ENCODE results near the gene SRSF3. TPM values are rescaled to one million over a fixed set of nuclear protein-coding genes. Genes with fewer than 3 reads are reported as not detected.

SRSF3 gene
- total and polyA plus RNA-seq, 2 donors: 152 to 285 TPM

GRCh38 chr6:36627801-36628246 is 33.7 kb downstream of the SRSF3 start:
- 18% methylated on average over 4 of the region's 4 CpGs for WGBS
- H3K4me3 ChIP-seq (ENCODE audit: low read depth, low read length): no peak overlapping the region
- H3K4me1 ChIP-seq (ENCODE audit: insufficient read depth): no peaks in the 10 kb centered on the region
- no peaks in the 10 kb centered on the region for H3K36me3 ChIP-seq (ENCODE audit: insufficient read depth)
- DNase-seq (ENCODE audit: extremely low spot score): no peak
- H3K27ac ChIP-seq (ENCODE audit: low read depth): no peak overlapping the region

GRCh38 chr6:36629784-36630183 is 35.6 kb downstream of the SRSF3 start:
- no peak for DNase-seq (ENCODE audit: extremely low spot score)
- Histone ChIP-seq H3K4me1 (ENCODE audit: insufficient read depth) (peaks cover 1% of the 10 kb centered on the region), H3K27ac (ENCODE audit: low read depth) (no peak overlapping the region), H3K36me3 (ENCODE audit: insufficient read depth) (no peaks in the 10 kb centered on the region), H3K4me3 (ENCODE audit: low read depth, low read length) (no peak overlapping the region)
- WGBS: 92% methylated on average over 11 of the region's 11 CpGs

GRCh38 chr6:36631326-36632011 is 37.3 kb downstream of the SRSF3 start:
- 82% methylated on average over 14 of the region's 14 CpGs for WGBS
- Histone ChIP-seq H3K4me1 (ENCODE audit: insufficient read depth) (peaks cover 1% of the 10 kb centered on the region), H3K36me3 (ENCODE audit: insufficient read depth) (no peaks in the 10 kb centered on the region), H3K4me3 (ENCODE audit: low read depth, low read length) (no peak overlapping the region), H3K27ac (ENCODE audit: low read depth) (no peak overlapping the region)
- no peak for DNase-seq (ENCODE audit: extremely low spot score)

- no peak for DNase-seq (ENCODE audit: extremely low spot score)
- Histone ChIP-seq H3K4me1 (ENCODE audit: insufficient read depth) (peaks cover 1% of the 10 kb centered on the region), H3K27ac (ENCODE audit: low read depth) (no peak overlapping the region), H3K36me3 (ENCODE audit: insufficient read depth) (no peaks in the 10 kb centered on the region), H3K4me3 (ENCODE audit: low read depth, low read length) (no peak overlapping the region)
- 96% methylated on average over 6 of the region's 6 CpGs for WGBS
Measured at GRCh38 chr6:36633370-36633769, 39.2 kb downstream of the SRSF3 start.

- Histone ChIP-seq H3K4me1 (ENCODE audit: insufficient read depth) (peaks cover 1% of the 10 kb centered on the region), H3K36me3 (ENCODE audit: insufficient read depth) (no peaks in the 10 kb centered on the region), H3K4me3 (ENCODE audit: low read depth, low read length) (no peak overlapping the region), H3K27ac (ENCODE audit: low read depth) (no peak overlapping the region)
- WGBS: 33% methylated on average over 9 of the region's 9 CpGs
- no peak for DNase-seq (ENCODE audit: extremely low spot score)
Measured at GRCh38 chr6:36633915-36634314, 39.8 kb downstream of the SRSF3 start.

GRCh38 chr6:36634317-36635108 is 40.4 kb downstream of the SRSF3 start:
- H3K4me3 ChIP-seq (ENCODE audit: low read depth, low read length): no peak overlapping the region
- DNase-seq (ENCODE audit: extremely low spot score): no peak
- no peaks in the 10 kb centered on the region for H3K36me3 ChIP-seq (ENCODE audit: insufficient read depth)
- H3K4me1 ChIP-seq (ENCODE audit: insufficient read depth): peaks cover 1% of the 10 kb centered on the region
- 84% methylated on average over 16 of the region's 16 CpGs for WGBS
- H3K27ac ChIP-seq (ENCODE audit: low read depth): no peak overlapping the region

GRCh38 chr6:36636283-36636682 is 42.1 kb downstream of the SRSF3 start:
- Histone ChIP-seq H3K4me3 (ENCODE audit: low read depth, low read length) (no peak overlapping the region), H3K4me1 (ENCODE audit: insufficient read depth) (peaks cover 1% of the 10 kb centered on the region), H3K36me3 (ENCODE audit: insufficient read depth) (no peaks in the 10 kb centered on the region), H3K27ac (ENCODE audit: low read depth) (no peak overlapping the region)
- no peak for DNase-seq (ENCODE audit: extremely low spot score)
- 67% methylated on average over 5 of the region's 5 CpGs for WGBS

GRCh38 chr6:36636687-36637418 is 42.7 kb downstream of the SRSF3 start:
- Histone ChIP-seq H3K4me3 (ENCODE audit: low read depth, low read length) (no peak overlapping the region), H3K4me1 (ENCODE audit: insufficient read depth) (peaks cover 1% of the 10 kb centered on the region), H3K27ac (ENCODE audit: low read depth) (no peak overlapping the region), H3K36me3 (ENCODE audit: insufficient read depth) (no peaks in the 10 kb centered on the region)
- DNase-seq (ENCODE audit: extremely low spot score): no peak
- WGBS: 84% methylated on average over 12 of the region's 12 CpGs

- DNase-seq (ENCODE audit: extremely low spot score): no peak
- Histone ChIP-seq H3K4me3 (ENCODE audit: low read depth, low read length) (no peak overlapping the region), H3K36me3 (ENCODE audit: insufficient read depth) (no peaks in the 10 kb centered on the region), H3K4me1 (ENCODE audit: insufficient read depth) (no peaks in the 10 kb centered on the region), H3K27ac (ENCODE audit: low read depth) (no peak overlapping the region)
- 94% methylated on average over 3 of the region's 3 CpGs for WGBS
Measured at GRCh38 chr6:36638579-36638978, 44.4 kb downstream of the SRSF3 start.

GRCh38 chr6:36639171-36639808 is 45.1 kb downstream of the SRSF3 start:
- Histone ChIP-seq H3K36me3 (ENCODE audit: insufficient read depth) (no peaks in the 10 kb centered on the region), H3K4me1 (ENCODE audit: insufficient read depth) (no peaks in the 10 kb centered on the region), H3K27ac (ENCODE audit: low read depth) (no peak overlapping the region), H3K4me3 (ENCODE audit: low read depth, low read length) (no peak overlapping the region)
- DNase-seq (ENCODE audit: extremely low spot score): no peak
- 95% methylated on average over 11 of the region's 11 CpGs for WGBS

GRCh38 chr6:36641543-36641942 is 47.4 kb downstream of the SRSF3 start:
- no peaks in the 10 kb centered on the region for H3K4me1 ChIP-seq (ENCODE audit: insufficient read depth)
- 79% methylated on average over 3 of the region's 3 CpGs for WGBS
- no peak for DNase-seq (ENCODE audit: extremely low spot score)

GRCh38 chr6:36642913-36643817 is 49.0 kb downstream of the SRSF3 start:
- no peak for DNase-seq (ENCODE audit: extremely low spot score)
- H3K4me1 ChIP-seq (ENCODE audit: insufficient read depth): no peaks in the 10 kb centered on the region
- 29% methylated on average over 8 of the region's 8 CpGs for WGBS
- no peak overlapping the region for H3K4me3 ChIP-seq (ENCODE audit: low read depth, low read length)
- H3K27ac ChIP-seq (ENCODE audit: low read depth): no peak overlapping the region
- H3K36me3 ChIP-seq (ENCODE audit: insufficient read depth): no peaks in the 10 kb centered on the region

More at GRCh38 chr6:36641543-36641942, 47.4 kb downstream of the SRSF3 start:
- Histone ChIP-seq H3K27ac (ENCODE audit: low read depth) (no peak overlapping the region), H3K36me3 (ENCODE audit: insufficient read depth) (no peaks in the 10 kb centered on the region), H3K4me3 (ENCODE audit: low read depth, low read length) (no peak overlapping the region)
